Upper lobe of left lung (tissue), 4 donors: Measurements from ENCODE around the gene FSHB.

Source experiments
- CTCF ChIP-seq, 6 experiments: fragments of 450-650 bp in 4 of 6; fragments of 200-600 bp in 2 of 6; sonication (generic) in 2 of 6; IDR thresholded peaks; one replicate each; pipeline ENCODE4 v1.5.1; 2016 to 2019; ENCODE audit warnings: antibody characterized with exemption in 6 of 6
- EP300 ChIP-seq, 4 donors: sonication (generic); formaldehyde crosslinking; IDR thresholded peaks; one replicate each; pipeline ENCODE4 v1.5.1; 2017; ENCODE audit warnings: antibody characterized with exemption in 4 of 4, control low read depth in 2 of 4
- POLR2A ChIP-seq, 4 donors: fragments of 450-650 bp; IDR thresholded peaks; one replicate each; pipeline ENCODE4 v1.5.1; 2016 to 2017; ENCODE audit warnings: antibody characterized with exemption in 4 of 4, mild to moderate bottlenecking in 2 of 4
- POLR2AphosphoS5 ChIP-seq, 2 donors: sonication (generic); formaldehyde crosslinking; IDR thresholded peaks; one replicate each; pipeline ENCODE4 v1.5.1; 2017; ENCODE audit warnings: antibody characterized with exemption in 2 of 2

GRCh38 chr11:30244265-30244664 lies 13.5 kb downstream of the FSHB start:
- no peak for TF ChIP-seq POLR2AphosphoS5 (IDR thresholded peaks at IDR 0.05)
- TF ChIP-seq CTCF (IDR thresholded peaks at IDR 0.05), result no peak
- TF ChIP-seq POLR2A (IDR thresholded peaks at IDR 0.05), result no peak
- TF ChIP-seq EP300 (IDR thresholded peaks at IDR 0.05), result no peak
